B cell (primary cell): ENCODE data around the gene APP.

ENCODE experiments used
- CTCF ChIP-seq: fragments of 200-600 bp; IDR thresholded peaks from one replicate; pipeline ENCODE4 v1.8.0; 2022; ENCODE audit warnings: antibody characterized with exemption, mild to moderate bottlenecking
- EZH2 ChIP-seq: IDR thresholded peaks from 2 replicates; pipeline ENCODE4 v1.6.1; 2012; ENCODE audit warnings: borderline replicate concordance, low read depth, mild to moderate bottlenecking, moderate library complexity, low read length; ENCODE audit not compliant: insufficient read depth, poor library complexity, severe bottlenecking

- no peak for TF ChIP-seq CTCF
- TF ChIP-seq EZH2, result no peak
Observed at GRCh38 chr21:25944672-25945213, 225.8 kb downstream of the APP start.
